Urinary bladder (tissue), 4 donors: ENCODE data around the gene HFM1. TPM values are rescaled to one million over a fixed set of nuclear protein-coding genes. Genes with fewer than 3 reads are reported as not detected.
A peak's percentile ranks its signal among the peaks of the same experiment; 100 is the strongest.

Source experiments
- DNase-seq: peaks from one replicate; pipeline ENCODE4 v3.0.0-alpha.2; 2015; ENCODE audit errors: extremely low spot score
- H3K27ac ChIP-seq: one replicate; pipeline ENCODE4 v1.5.1; 2013; ENCODE audit warnings: low read depth, mild to moderate bottlenecking, moderate library complexity
- H3K36me3 ChIP-seq: one replicate; pipeline ENCODE4 v1.6.1; 2013; ENCODE audit warnings: mild to moderate bottlenecking, moderate library complexity; ENCODE audit not compliant: insufficient read depth
- H3K4me1 ChIP-seq: one replicate; pipeline ENCODE4 v1.6.1; 2013; ENCODE audit warnings: mild to moderate bottlenecking, moderate library complexity; ENCODE audit not compliant: insufficient read depth
- H3K4me3 ChIP-seq: one replicate; pipeline ENCODE4 v1.5.1; 2013; ENCODE audit warnings: low read depth, low read length
- WGBS: extraction: QIAGEN DNeasy Blood & Tissue Kit; methylation state at CpG from one replicate; pipeline ENCODE4 v1.1.7; 2013; 5-methylcytosine and 5-hydroxymethylcytosine counted together
- polyA plus RNA-seq: library from polyadenylated mRNA; stranded (reverse); fragments of 200-250 nt; gene quantifications from one replicate; pipeline ENCODE4 v1.2.3, GENCODE V29; 2013
- small RNA-seq: library from RNA; depleted of rRNA; stranded (forward); fragments of <200 nt; gene quantifications from one replicate; pipeline ENCODE3, GENCODE V24; 2014
- total RNA-seq: library from RNA; depleted of rRNA; stranded (reverse); fragments of >200 nt; gene quantifications from one replicate; pipeline ENCODE4 v1.2.3, GENCODE V29; 2014
- donor health status: healthy with polysubstance abuse.
- donor health status: healthy.

Gene HFM1
- total and polyA plus RNA-seq, 2 donors, result 0.77 to 27.5 TPM

DNA sequence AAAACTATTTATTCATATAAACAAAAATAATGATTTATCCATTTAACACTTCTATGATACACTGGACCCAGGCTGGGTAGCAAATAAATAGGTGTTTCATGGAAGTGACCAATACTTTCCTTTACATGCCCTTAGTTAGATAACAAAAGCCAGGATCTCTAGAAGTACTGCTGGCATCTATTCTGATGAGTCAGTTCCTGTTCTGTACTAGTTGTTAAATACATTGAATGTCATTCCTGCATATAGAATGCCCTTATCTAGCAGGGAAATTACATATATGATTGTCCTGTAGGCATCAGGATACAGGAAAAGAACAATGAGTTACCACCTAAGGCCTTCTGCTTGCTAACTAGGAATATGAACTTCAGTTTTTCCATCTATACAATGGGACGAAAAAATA is 130.8 kb downstream of the HFM1 start:
- H3K4me3 ChIP-seq, result no peak overlapping the region
- no peak for DNase-seq
- no peaks in the 10 kb centered on the region for H3K4me1 ChIP-seq
- no peaks in the 10 kb centered on the region for H3K36me3 ChIP-seq
- 91% methylated on average over 1 of the region's 1 CpG for WGBS
- peak overlapping the region; percentile 38 for H3K27ac ChIP-seq

DNA sequence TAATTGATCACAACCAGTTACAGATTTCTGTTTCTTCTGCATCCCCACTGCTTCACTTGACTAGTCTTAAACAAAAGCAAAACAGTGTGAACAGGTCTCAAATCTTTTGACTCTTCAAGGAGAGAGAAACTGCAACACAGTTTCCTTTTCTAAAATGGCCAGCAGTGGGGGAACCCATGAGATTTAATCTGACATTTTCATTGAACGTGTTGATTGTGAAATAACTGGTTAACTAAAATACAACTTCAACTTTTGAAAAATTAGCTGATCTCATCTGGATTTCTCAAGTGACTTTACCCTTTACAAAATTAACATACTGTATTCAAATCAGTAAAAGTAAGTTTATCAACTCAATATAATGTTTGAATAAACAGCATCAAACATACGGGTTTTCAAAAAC is 143.0 kb downstream of the HFM1 start:
- 73% methylated on average over 2 of the region's 2 CpGs for WGBS
- Histone ChIP-seq H3K4me3 (no peak overlapping the region), H3K4me1 (no peaks in the 10 kb centered on the region), H3K27ac (no peak overlapping the region), H3K36me3 (no peaks in the 10 kb centered on the region)
- DNase-seq, result no peak

- Histone ChIP-seq H3K27ac (no peak overlapping the region), H3K4me1 (no peaks in the 10 kb centered on the region), H3K4me3 (no peak overlapping the region), H3K36me3 (no peaks in the 10 kb centered on the region)
- WGBS, result 52% methylated on average over 3 of the region's 3 CpGs
- DNase-seq, result no peak
Observed at GRCh38 chr1:91245435-91245834, 159.2 kb downstream of the HFM1 start.

DNA sequence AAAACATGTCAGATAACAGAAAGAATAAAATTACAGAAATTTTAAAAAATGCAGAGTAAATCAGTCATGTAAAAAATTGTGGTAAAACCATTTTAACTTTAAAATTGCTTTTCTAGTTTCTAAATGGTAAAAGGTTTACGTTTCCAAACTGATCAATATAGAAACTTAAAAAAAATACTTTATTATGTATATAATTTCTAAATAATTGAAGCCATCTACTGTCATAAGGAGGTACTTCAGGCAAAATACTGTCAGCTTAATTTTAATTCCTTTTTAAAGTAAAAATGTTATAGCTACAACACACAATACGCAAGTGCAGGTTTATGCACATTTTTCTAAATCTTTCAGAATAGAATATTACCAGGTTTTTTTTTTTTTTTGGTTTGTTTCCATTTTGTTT is 159.9 kb downstream of the HFM1 start:
- Histone ChIP-seq H3K27ac (no peak overlapping the region), H3K4me3 (no peak overlapping the region), H3K36me3 (no peaks in the 10 kb centered on the region), H3K4me1 (no peaks in the 10 kb centered on the region)
- DNase-seq, result no peak
- WGBS, result 72% methylated on average over 2 of the region's 2 CpGs

DNA sequence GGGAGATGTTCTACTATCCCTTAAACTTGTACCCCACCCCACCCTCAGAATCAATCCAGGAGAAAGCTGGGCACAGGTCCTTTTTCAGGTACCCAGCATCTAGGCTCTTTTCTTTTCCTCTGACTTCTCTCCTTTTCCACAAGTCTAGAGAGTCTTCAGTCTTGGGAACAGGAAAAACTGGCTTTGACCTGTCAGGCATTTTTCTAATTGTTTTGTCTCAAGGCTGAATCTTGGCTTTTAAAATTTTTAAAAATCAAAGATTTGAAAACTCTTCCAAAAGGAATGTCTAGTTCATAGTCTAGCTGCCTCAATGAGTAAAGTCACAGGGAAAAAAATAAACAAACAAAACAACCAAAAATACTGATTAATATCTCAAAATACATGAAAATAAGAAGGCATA is 161.5 kb downstream of the HFM1 start:
- DNase-seq, result no peak
- H3K36me3 ChIP-seq, result no peaks in the 10 kb centered on the region
- no peak overlapping the region for H3K4me3 ChIP-seq
- H3K4me1 ChIP-seq, result no peaks in the 10 kb centered on the region
- H3K27ac ChIP-seq, result no peak overlapping the region

- 27% methylated on average over 1 of the region's 1 CpG for WGBS
- Histone ChIP-seq H3K4me1 (no peaks in the 10 kb centered on the region), H3K36me3 (no peaks in the 10 kb centered on the region), H3K4me3 (no peak overlapping the region), H3K27ac (no peak overlapping the region)
- DNase-seq, result no peak
Observed at GRCh38 chr1:91234181-91234580, 170.5 kb downstream of the HFM1 start.

DNA sequence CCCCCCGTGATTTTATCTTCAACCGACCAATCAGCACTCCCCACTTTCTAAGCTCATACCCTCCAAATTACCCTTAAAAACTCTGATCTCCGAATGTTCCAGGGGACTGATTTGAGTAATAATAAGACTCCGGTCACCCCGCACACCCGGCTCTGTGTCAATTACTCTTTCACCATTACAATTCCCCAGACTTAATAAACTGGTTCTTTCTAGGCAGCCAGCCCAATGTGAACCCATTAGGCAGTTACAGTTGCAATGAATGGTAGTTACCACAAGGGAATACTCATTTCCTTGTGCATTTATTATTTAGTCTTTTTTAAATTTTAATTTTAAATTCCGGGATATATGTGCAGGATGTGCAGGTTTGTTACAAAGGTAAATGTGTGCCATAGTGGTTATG is 177.9 kb downstream of the HFM1 start:
- 72% methylated on average over 7 of the region's 7 CpGs for WGBS
- Histone ChIP-seq H3K4me3 (no peak overlapping the region), H3K27ac (no peak overlapping the region), H3K36me3 (no peaks in the 10 kb centered on the region), H3K4me1 (no peaks in the 10 kb centered on the region)
- no peak for DNase-seq

GRCh38 chr1:91224878-91225277 is 179.8 kb downstream of the HFM1 start:
- no peak overlapping the region for H3K27ac ChIP-seq
- 78% methylated on average over 4 of the region's 4 CpGs for WGBS
- no peaks in the 10 kb centered on the region for H3K4me1 ChIP-seq
- no peak overlapping the region for H3K4me3 ChIP-seq
- H3K36me3 ChIP-seq, result no peaks in the 10 kb centered on the region
- DNase-seq, result no peak

DNA sequence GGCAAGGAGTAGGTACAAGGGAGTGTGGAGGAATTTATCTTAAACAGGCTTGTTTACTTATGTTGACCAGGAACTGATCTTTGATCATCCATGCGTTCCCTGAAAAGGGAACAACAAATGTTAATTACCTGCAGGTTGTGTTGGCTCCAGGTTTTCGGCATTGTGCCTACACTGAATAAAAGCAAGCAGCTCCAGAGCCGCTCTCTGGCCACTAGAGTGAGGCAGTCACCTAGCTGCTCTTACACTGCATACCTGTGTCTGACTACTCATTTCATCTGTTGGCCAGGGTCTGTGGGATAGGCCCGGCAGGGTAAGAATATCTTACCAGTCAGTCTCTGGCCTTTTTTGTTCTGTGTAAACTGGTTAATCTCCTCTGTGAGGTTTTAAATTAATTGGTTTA is 183.6 kb downstream of the HFM1 start:
- H3K4me1 ChIP-seq, result no peaks in the 10 kb centered on the region
- no peak overlapping the region for H3K27ac ChIP-seq
- H3K4me3 ChIP-seq, result no peak overlapping the region
- no peak for DNase-seq
- no peaks in the 10 kb centered on the region for H3K36me3 ChIP-seq
- 92% methylated on average over 4 of the region's 4 CpGs for WGBS

DNA sequence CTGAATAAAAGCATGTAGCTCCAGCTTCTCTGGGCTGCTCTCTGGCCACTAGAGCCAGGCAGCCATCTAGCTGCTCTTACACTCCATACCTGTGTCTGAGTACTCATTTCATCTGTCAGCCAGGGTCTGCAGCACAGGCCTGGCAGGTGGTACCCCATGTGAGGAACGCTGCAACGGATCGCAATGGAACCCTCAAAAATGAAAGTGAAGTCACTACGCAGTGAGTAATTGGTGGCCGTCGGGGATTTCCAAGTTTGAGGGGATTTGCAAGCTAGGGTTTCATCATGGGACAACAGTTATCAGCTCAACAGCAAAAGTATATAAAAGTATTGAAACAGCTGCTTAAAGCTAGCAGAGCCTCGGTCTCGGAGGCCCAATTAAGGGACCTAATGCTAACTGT is 186.7 kb downstream of the HFM1 start:
- WGBS, result 94% methylated on average over 8 of the region's 8 CpGs
- no peak overlapping the region for H3K4me3 ChIP-seq
- no peak overlapping the region for H3K27ac ChIP-seq
- H3K4me1 ChIP-seq, result no peaks in the 10 kb centered on the region
- no peak for DNase-seq
- H3K36me3 ChIP-seq, result no peaks in the 10 kb centered on the region

Small RNA genes lying within 50 kb of the gene (small RNA-seq; reads per million reads assigned to genes)
- gene RF00019, result not detected

Other genes starting within 250 kb of the HFM1 start
- 26.1 TPM for gene CDC7, start 96.0 kb upstream of the HFM1 start, total RNA-seq
- 1.9 TPM for gene CDC7, start 96.0 kb upstream of the HFM1 start, polyA plus RNA-seq